Testis (tissue), 3 donors: Measurements from ENCODE around the gene BIN1. TPM values are rescaled to one million over a fixed set of nuclear protein-coding genes. Genes with fewer than 3 reads are reported as not detected.
"Not testable (repeated sequence)": the region's sequence is repeated elsewhere in the genome, so short reads cannot be mapped to it uniquely, and the experiment has no call there.

ENCODE experiments used
- DNase-seq: peaks from one replicate; pipeline ENCODE4 v3.0.0-alpha.2; 2019
- H3K27ac ChIP-seq, 2 donors: fragments of 200-600 bp; sonication (generic); one replicate each; pipeline ENCODE4 v1.5.1; 2019
- H3K27me3 ChIP-seq: fragments of 200-600 bp; sonication (generic); one replicate; pipeline ENCODE4 v1.5.1; 2019
- H3K36me3 ChIP-seq: fragments of 200-600 bp; sonication (generic); one replicate; pipeline ENCODE4 v1.5.1; 2017; ENCODE audit warnings: low read depth; ENCODE audit errors: missing control alignments
- H3K4me1 ChIP-seq: fragments of 200-600 bp; sonication (generic); one replicate; pipeline ENCODE4 v1.5.1; 2019
- H3K4me3 ChIP-seq, 2 donors: fragments of 200-600 bp; sonication (generic); one replicate each; pipeline ENCODE4 v1.5.1; 2017 to 2019
- H3K9me3 ChIP-seq: fragments of 200-600 bp; sonication (generic); one replicate; pipeline ENCODE4 v1.5.1; 2017
- POLR2A ChIP-seq: fragments of 450-650 bp; IDR thresholded peaks from one replicate; pipeline ENCODE4 v1.6.1; 2017; ENCODE audit warnings: antibody characterized with exemption, mild to moderate bottlenecking, moderate library complexity
- WGBS, 2 donors: methylation state at CpG; one replicate each; pipeline ENCODE4 v1.1.5; 2018; 5-methylcytosine and 5-hydroxymethylcytosine counted together
- intact Hi-C: fragments of 100-400 bp; cut with DNase I; formaldehyde crosslinking; loops from one replicate; pipeline ENCODE4 v1.15.1; 2023; ENCODE audit warnings: low total_unique reads
- polyA plus RNA-seq: library from polyadenylated mRNA; stranded (reverse); fragments of 350-450 nt; fragmentation: Illumina TruSeq; extraction: RNeasy Lipid Tissue Mini Kit (QIAGEN cat#74804); gene quantifications from one replicate; pipeline ENCODE4 v1.2.3, GENCODE V29; 2014; ENCODE audit warnings: low read depth, low replicate concordance; ENCODE audit not compliant: insufficient read depth
- total RNA-seq, 2 donors: library from RNA; depleted of rRNA; stranded (reverse); fragments of >200 nt; gene quantifications; one replicate each; pipeline ENCODE4 v1.2.3, GENCODE V29; 2016
- TF ChIP-seq, protein P1 (sequence below), 3 experiments: fragments of 450-650 bp in 2 of 3; fragments of 200-600 bp in 1 of 3; sonication (generic) in 1 of 3; IDR thresholded peaks; one replicate each; pipeline ENCODE4 v1.5.1; 2016 to 2019; ENCODE audit warnings: antibody characterized with exemption in 3 of 3, mild to moderate bottlenecking in 2 of 3, moderate library complexity in 1 of 3

Gene BIN1
- total and polyA plus RNA-seq, 3 donors from 2014 or later, result 25.0 to 38.8 (median 28.7) TPM

DNA sequence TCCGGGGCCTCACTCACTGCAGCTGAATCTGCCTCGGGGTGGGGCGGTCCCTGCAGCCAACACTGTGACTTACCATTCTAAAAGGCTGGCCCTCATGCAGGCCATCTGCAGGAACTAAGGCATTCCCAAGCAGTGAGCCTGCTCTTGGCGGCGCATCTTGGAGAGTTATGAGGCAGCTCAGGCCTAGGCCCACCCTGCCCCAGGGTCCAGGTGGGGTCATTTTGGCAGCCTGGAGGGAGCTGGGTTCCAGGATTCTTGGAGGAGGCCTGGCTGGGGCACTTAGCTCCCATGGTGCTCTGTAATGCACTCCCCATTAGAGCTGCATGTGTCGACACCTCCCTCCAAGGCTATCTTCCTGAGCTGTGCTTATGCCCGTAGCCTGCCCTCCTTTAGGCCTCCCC lies 14.8 kb upstream of the BIN1 start:
- WGBS, 2 donors, result 76 to 78% methylated on average over 2 to 7 of the region's 7 CpGs

GRCh38 chr2:127121353-127121752 lies 14.4 kb upstream of the BIN1 start:
- Histone ChIP-seq H3K4me3 (no peak overlapping the region), H3K27me3 (no peaks in the 10 kb centered on the region), H3K9me3 (no peaks in the 10 kb centered on the region), H3K27ac (no peak overlapping the region), H3K4me1 (no peaks in the 10 kb centered on the region), H3K36me3 (no peaks in the 10 kb centered on the region)
- no peak for DNase-seq
- intact Hi-C loops, result no loop called here
- 43 to 85% methylated on average over 1 of the region's 1 CpG for WGBS, 2 donors
- TF ChIP-seq, protein P1, sequence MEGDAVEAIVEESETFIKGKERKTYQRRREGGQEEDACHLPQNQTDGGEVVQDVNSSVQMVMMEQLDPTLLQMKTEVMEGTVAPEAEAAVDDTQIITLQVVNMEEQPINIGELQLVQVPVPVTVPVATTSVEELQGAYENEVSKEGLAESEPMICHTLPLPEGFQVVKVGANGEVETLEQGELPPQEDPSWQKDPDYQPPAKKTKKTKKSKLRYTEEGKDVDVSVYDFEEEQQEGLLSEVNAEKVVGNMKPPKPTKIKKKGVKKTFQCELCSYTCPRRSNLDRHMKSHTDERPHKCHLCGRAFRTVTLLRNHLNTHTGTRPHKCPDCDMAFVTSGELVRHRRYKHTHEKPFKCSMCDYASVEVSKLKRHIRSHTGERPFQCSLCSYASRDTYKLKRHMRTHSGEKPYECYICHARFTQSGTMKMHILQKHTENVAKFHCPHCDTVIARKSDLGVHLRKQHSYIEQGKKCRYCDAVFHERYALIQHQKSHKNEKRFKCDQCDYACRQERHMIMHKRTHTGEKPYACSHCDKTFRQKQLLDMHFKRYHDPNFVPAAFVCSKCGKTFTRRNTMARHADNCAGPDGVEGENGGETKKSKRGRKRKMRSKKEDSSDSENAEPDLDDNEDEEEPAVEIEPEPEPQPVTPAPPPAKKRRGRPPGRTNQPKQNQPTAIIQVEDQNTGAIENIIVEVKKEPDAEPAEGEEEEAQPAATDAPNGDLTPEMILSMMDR (IDR thresholded peaks at IDR 0.05), result no peak
- no peak for TF ChIP-seq POLR2A

More for the DNA sequence above, 14.8 kb upstream of the BIN1 start:
- TF ChIP-seq POLR2A, result no peak
- no peaks in the 10 kb centered on the region for H3K4me1 ChIP-seq
- no peaks in the 10 kb centered on the region for H3K9me3 ChIP-seq
- no peaks in the 10 kb centered on the region for H3K27me3 ChIP-seq
- no peaks in the 10 kb centered on the region for H3K36me3 ChIP-seq
- DNase-seq, result peak; percentile 56
- no peak overlapping the region for H3K4me3 ChIP-seq
- intact Hi-C loops, result no loop called here
- H3K27ac ChIP-seq, result no peak overlapping the region

- DNase-seq, H3K4me1 ChIP-seq, H3K36me3 ChIP-seq, H3K4me3 ChIP-seq, H3K27me3 ChIP-seq, H3K9me3 ChIP-seq, H3K27ac ChIP-seq, intact Hi-C loops: not testable (repeated sequence)
- 64 to 74% methylated on average over 14 to 16 of the region's 20 CpGs for WGBS, 2 donors
These were observed 13.5 kb upstream of the BIN1 start for GRCh38 chr2:127120408-127120807.

GRCh38 chr2:127118467-127118866 lies 11.5 kb upstream of the BIN1 start:
- Histone ChIP-seq H3K4me1 (no peaks in the 10 kb centered on the region), H3K27ac (no peak overlapping the region), H3K36me3 (no peaks in the 10 kb centered on the region), H3K9me3 (no peaks in the 10 kb centered on the region), H3K27me3 (no peaks in the 10 kb centered on the region), H3K4me3 (no peak overlapping the region)
- intact Hi-C loops, result no loop called here
- TF ChIP-seq POLR2A, result no peak
- TF ChIP-seq, protein P1 (IDR thresholded peaks at IDR 0.05), result no peak
- no peak for DNase-seq
- WGBS, 2 donors, result 88 to 95% methylated on average over 6 of the region's 6 CpGs

- no peaks in the 10 kb centered on the region for H3K27me3 ChIP-seq
- H3K36me3 ChIP-seq, result no peaks in the 10 kb centered on the region
- TF ChIP-seq, protein P1 (IDR thresholded peaks at IDR 0.05), result no peak
- no peak for TF ChIP-seq POLR2A
- no peak overlapping the region for H3K27ac ChIP-seq
- no peak for DNase-seq
- no peaks in the 10 kb centered on the region for H3K4me1 ChIP-seq
- intact Hi-C loops, result no loop called here
- no peak overlapping the region for H3K4me3 ChIP-seq
- WGBS, 2 donors, result 94 to 97% methylated on average over 5 of the region's 5 CpGs
- H3K9me3 ChIP-seq, result no peaks in the 10 kb centered on the region
These were observed 11.1 kb upstream of the BIN1 start for GRCh38 chr2:127118038-127118437.

DNA sequence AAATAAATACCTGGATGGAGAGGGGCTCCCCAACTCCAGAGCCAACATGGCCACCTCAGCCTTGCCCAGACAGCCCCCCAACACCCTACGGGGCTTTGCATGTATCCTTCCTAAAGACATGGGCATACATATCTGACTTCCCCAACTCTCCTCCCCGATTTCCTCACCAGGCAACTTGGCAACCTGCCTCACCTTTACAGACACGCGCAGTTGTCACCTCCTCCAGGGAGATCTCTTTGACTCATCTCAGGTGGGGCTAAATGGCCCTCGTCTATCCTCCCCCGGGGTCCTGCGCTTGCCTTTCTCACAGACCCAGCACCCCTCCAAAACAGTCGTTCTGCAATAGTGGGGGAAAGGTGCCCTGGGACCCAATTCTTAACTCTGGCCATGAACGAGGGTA lies 10.6 kb upstream of the BIN1 start:
- H3K27me3 ChIP-seq, result no peaks in the 10 kb centered on the region
- no peaks in the 10 kb centered on the region for H3K4me1 ChIP-seq
- no peak overlapping the region for H3K4me3 ChIP-seq
- no peak for TF ChIP-seq POLR2A
- TF ChIP-seq, protein P1 (IDR thresholded peaks at IDR 0.05), result no peak
- H3K27ac ChIP-seq, result no peak overlapping the region
- 94% methylated on average over 9 of the region's 9 CpGs for WGBS, 2 donors
- no peak for DNase-seq
- no peaks in the 10 kb centered on the region for H3K9me3 ChIP-seq
- H3K36me3 ChIP-seq, result no peaks in the 10 kb centered on the region
- intact Hi-C loops, result no loop called here
